NCI-H748 treated with DMSO at 0.1 percent for 48 hours (cell line): ENCODE results near the gene TMED5.
"Not testable (repeated sequence)": the region's sequence is repeated elsewhere in the genome, so short reads cannot be mapped to it uniquely, and the experiment has no call there.

Experiments used
- DNase-seq: peaks from one replicate; lab custom pipeline; 2025; lab: John Stamatoyannopoulos, UW

TMED5 gene

GRCh38 chr1:93171549-93172034 lies 8.6 kb downstream of the TMED5 start:
- no peak for DNase-seq

DNA sequence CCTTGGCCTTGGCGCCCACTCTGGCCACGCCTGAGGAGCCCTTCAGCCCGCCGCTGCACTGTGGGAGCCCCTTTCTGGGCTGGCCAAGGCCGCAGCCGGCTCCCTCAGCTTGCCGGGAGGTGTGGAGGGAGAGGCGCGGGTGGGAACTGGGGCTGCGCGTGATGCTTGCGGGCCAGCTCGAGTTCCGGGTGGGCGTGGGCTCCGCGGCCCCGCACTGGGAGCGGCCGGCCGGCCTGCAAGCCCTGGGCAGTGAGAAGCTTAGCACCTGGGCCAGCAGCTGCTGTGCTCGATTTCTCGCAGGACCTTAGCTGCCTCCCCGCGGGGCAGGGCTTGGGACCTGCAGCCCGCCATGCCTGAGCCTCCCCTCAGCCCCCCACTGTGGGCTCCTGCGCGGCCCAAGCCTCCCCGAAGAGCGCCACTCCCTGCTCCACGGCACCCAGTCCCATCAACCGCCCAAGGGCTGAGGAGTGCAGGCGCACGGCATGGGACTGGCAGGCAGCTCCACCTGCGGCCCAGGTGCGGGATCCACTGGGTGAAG lies 10.0 kb downstream of the TMED5 start:
- not testable (repeated sequence) for DNase-seq

GRCh38 chr1:93167006-93167405 lies 13.2 kb downstream of the TMED5 start:
- no peak for DNase-seq

- DNase-seq = not testable (repeated sequence)
Observed at GRCh38 chr1:93165895-93166294, 14.3 kb downstream of the TMED5 start.

- DNase-seq = no peak
Observed at GRCh38 chr1:93164816-93165215, 15.4 kb downstream of the TMED5 start.

GRCh38 chr1:93163314-93163713 lies 16.9 kb downstream of the TMED5 start:
- DNase-seq = not testable (repeated sequence)

GRCh38 chr1:93159337-93159736 lies 20.9 kb downstream of the TMED5 start:
- no peak for DNase-seq

GRCh38 chr1:93155335-93155734 lies 24.9 kb downstream of the TMED5 start:
- no peak for DNase-seq

- DNase-seq = no peak
Observed at GRCh38 chr1:93154898-93155297, 25.3 kb downstream of the TMED5 start.

DNA sequence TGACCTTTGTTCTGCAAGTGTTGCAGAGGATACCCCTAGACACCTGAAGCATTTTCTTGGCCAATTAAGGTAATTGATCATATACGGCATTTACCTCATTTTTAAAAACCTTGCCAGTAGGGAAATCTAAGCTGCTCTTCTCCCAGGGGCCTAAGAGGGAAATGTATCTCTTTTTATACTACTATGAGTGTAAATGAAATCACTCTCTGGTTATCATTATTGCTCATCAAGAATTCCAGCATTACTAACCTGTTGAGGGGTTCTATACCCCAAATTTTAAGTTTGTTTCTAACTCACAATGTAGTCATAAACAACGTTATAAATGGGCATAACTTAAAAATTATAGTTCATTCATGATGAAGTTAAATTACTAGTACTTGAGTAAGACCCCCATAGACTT lies 27.4 kb downstream of the TMED5 start:
- no peak for DNase-seq

GRCh38 chr1:93151474-93151873 lies 28.7 kb downstream of the TMED5 start:
- no peak for DNase-seq

DNA sequence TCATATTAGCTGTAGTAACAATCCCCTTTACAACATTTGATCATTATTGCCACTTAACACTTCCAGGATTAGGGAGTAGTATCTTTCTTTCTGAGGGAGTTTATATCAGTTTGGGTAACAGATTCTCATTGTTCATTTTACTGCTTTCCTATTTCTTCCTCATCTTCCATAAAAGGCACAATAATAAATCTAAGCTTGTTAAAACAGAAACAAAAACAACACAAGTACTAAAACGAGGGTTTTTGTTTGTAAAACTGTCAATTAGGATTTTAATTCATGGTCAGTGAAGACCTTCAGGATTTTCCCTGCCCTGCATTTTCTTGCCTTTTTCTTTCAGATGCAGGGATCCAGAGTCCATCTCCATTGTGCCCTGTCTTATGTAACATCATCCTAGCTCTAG lies 29.5 kb downstream of the TMED5 start:
- DNase-seq = no peak

DNA sequence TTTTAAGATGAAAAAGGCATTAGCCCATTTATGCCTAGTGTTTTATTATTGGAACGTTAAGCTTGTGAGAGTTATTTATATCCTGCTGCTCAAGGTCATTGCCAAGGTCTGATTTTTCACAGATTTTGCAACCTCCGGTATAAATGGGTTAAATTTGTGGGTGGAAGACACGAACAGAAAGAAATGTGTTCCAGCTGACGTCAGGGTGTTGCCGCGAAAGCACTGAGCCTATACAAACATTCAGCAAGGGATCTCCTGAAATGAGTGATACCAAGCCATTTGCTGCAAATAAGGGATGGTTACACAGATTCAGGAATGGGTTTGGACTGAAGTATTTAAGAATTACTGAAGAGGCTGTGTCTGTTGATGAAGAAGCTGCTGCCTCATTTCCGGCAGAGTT lies 32.2 kb downstream of the TMED5 start:
- DNase-seq = no peak

DNA sequence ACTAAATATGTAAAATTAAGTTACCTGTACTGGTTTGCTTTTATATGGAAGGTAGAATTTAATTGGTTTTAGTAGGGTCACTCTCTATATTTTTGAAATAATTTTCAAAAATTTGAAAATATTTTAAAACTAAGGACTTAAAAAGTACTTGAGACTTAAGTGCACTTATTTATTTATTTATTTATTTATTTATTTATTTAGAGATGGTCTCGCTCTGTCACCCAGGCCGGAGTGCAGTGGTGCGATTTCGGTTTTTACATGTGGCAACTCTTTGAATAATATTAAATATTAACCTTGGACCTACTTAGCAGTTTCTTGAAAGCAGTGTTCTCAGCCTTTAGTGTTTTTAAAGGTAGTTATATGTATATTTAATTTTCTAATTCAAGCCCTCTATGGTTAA lies 36.4 kb downstream of the TMED5 start:
- no peak for DNase-seq

- DNase-seq = no peak
Observed at GRCh38 chr1:93143136-93143535, 37.1 kb downstream of the TMED5 start.

GRCh38 chr1:93142161-93142560 lies 38.1 kb downstream of the TMED5 start:
- no peak for DNase-seq

- DNase-seq = no peak
Observed at GRCh38 chr1:93140106-93140505, 40.1 kb downstream of the TMED5 start.

DNA sequence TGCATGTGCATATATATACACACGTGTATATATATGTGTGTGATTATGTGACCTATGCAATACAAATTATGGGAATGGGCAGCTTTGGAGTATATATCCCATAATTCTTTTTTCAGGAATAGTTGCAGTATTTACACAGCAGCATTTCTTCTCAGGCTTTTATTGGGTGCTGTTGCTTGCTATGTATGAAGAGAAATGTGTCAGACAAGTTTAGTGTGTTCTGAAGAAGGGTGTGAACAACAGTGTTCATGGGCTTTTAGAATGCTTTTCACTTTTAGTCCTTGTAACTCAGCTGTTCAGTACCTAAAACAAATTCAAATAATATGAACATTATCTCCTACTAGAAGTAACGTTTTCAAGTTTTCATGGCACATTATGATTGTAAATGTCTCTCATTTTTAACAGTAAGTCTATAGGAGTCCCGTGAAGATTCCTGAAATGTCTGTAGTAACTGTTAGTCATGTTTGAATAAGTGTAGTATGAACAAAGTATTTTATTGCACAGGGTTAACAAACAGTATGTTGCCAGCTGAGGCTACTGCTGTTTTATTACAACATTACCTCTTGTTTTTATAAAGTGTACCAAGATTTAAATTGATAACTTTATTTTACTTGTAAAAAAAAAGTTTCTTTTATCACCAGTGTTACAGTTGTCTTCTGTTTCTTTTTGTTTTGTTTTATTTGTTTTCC lies 42.5 kb downstream of the TMED5 start:
- DNase-seq = no peak

GRCh38 chr1:93136445-93136844 lies 43.8 kb downstream of the TMED5 start:
- no peak for DNase-seq

- DNase-seq = no peak
Observed at GRCh38 chr1:93132638-93133037, 47.6 kb downstream of the TMED5 start.

- DNase-seq = no peak
Observed at GRCh38 chr1:93129507-93130099, 50.6 kb downstream of the TMED5 start.

DNA sequence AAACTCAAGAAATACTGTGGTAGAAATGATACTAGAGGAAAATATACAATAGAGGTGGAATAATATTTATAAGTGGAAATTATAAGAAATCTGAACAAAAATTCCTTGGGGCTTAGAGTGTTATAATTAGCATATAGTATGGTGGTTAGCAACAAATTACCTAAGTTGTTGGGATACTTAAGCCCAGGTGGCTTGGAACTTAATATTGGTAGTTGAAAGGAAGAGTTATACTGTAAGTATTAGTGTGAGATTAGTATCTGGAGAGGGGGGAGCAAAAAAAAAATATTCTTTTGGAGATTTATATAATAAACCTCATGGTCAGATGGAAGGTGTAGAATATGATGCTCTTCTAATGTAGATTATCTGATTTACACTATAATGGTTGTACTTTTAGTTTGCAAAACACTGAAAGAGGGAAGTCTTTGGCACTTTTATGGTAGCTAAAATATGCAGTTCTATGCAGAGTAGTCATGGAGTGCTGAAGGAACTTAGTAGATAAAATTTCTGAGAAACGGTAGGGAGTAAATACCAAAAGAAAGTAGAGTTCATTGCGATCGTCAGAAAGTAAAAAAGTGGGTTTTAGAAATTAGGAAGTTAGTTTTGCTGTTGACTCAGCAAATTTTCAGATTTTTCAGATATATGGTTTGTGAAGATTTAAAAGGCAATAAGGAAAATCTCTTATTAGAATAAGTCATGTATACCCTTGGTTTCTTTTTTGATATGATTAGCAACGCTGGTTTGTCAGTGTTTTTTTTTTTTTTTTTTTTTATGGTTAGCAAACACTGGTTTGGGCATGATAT lies 55.5 kb downstream of the TMED5 start:
- DNase-seq = no peak
